ENCODE data around the gene TGFBR3. TPM values are rescaled to one million over a fixed set of nuclear protein-coding genes. Genes with fewer than 3 reads are reported as not detected.

TGFBR3 gene
- total RNA-seq, 2 experiments from 2014 or later = 31.5 to 36.6 TPM

- H3K27ac ChIP-seq (ENCODE audit: low read depth in 1 of 2, low read length in 2 of 2) = peak overlapping the region in 1 of 2 donors; percentile 21
- H3K4me3 ChIP-seq (ENCODE audit: low read length) = peak overlapping the region; percentile 72
- no peaks in the 10 kb centered on the region for H3K9me3 ChIP-seq (ENCODE audit: control insufficient read depth in 1 of 2, insufficient read depth in 1 of 2, low read length in 2 of 2)
- no peaks in the 10 kb centered on the region for H3K27me3 ChIP-seq (ENCODE audit: control insufficient read depth in 1 of 2, insufficient read depth in 2 of 2, low read length in 2 of 2)
- Mint-ChIP-seq H3K27me3 (no peaks in the 10 kb centered on the region), H3K4me3 (peak overlapping the region; percentile 96), H3K9me3 (no peaks in the 10 kb centered on the region), H3K27ac (peak overlapping the region; percentile 77), H3K4me1 (ENCODE audit: low read depth) (peaks cover 35% of the 10 kb centered on the region), H3K36me3 (ENCODE audit: low read depth) (peaks cover 10% of the 10 kb centered on the region)
- intact Hi-C loops (cut with DNase I, micrococcal nuclease) = loop anchor here (2.0 to 10.0 kb wide), 3 partner anchors 78 to 372 kb away; no protein-coding TSS in a partner anchor
- DNase-seq (peak in 9 of 14 experiments; percentile 8 to 68 (median 37)), ATAC-seq (ENCODE audit: poor library complexity) (peak; percentile 11)
- POLR2A ChIA-PET = interaction anchor here (0.9 to 3.7 kb wide), 6 partner anchors 11 to 373 kb away, joined by 3 to 21 read pairs (median 4); no protein-coding TSS in a partner anchor
- no peak for TF ChIP-seq CTCF (IDR thresholded peaks at IDR 0.05)
- CTCF ChIA-PET = interaction anchor here (0.6 to 3.2 kb wide), 7 partner anchors 11 to 372 kb away, joined by 3 to 15 read pairs (median 3); no protein-coding TSS in a partner anchor
- no peaks in the 10 kb centered on the region for H3K36me3 ChIP-seq (ENCODE audit: insufficient read depth, low read length)
- peaks cover 27% of the 10 kb centered on the region for H3K4me1 ChIP-seq (ENCODE audit: insufficient read depth, low read length)
Observed at GRCh38 chr1:91885213-91885715, 687 bp downstream of the TGFBR3 start.

GRCh38 chr1:91884459-91885212, 1.3 kb downstream of the TGFBR3 start:
- Histone ChIP-seq H3K27ac (ENCODE audit: low read depth in 1 of 2, low read length in 2 of 2) (no peak overlapping the region), H3K27me3 (ENCODE audit: control insufficient read depth in 1 of 2, insufficient read depth in 2 of 2, low read length in 2 of 2) (no peaks in the 10 kb centered on the region)
- POLR2A ChIA-PET = interaction anchor here (0.6 to 3.7 kb wide), 9 partner anchors 11 to 1194 kb away, joined by 3 to 21 read pairs (median 4); no protein-coding TSS in a partner anchor

More at GRCh38 chr1:91884459-91885212, 1.3 kb downstream of the TGFBR3 start:
- H3K4me3 Mint-ChIP-seq = peak overlapping the region; percentile 96
- ATAC-seq (ENCODE audit: poor library complexity) (peak; percentile 52), DNase-seq (peak in 12 of 14 experiments; percentile 9 to 58 (median 26))
- intact Hi-C loops (cut with DNase I, micrococcal nuclease) = loop anchor here (2.0 to 10.0 kb wide), 5 partner anchors 77 to 377 kb away; no protein-coding TSS in a partner anchor
- peaks cover 31% of the 10 kb centered on the region for H3K4me1 Mint-ChIP-seq (ENCODE audit: low read depth)
- no peaks in the 10 kb centered on the region for H3K36me3 ChIP-seq (ENCODE audit: insufficient read depth, low read length)
- CTCF ChIA-PET = interaction anchor here (1.0 to 3.2 kb wide), 7 partner anchors 11 to 381 kb away, joined by 3 to 15 read pairs (median 7); no protein-coding TSS in a partner anchor
- H3K27ac Mint-ChIP-seq = peak overlapping the region; percentile 77
- H3K4me1 ChIP-seq (ENCODE audit: insufficient read depth, low read length) = peaks cover 30% of the 10 kb centered on the region
- peaks cover 10% of the 10 kb centered on the region for H3K36me3 Mint-ChIP-seq (ENCODE audit: low read depth)
- no peaks in the 10 kb centered on the region for H3K27me3 Mint-ChIP-seq
- peak overlapping the region; percentile 72 for H3K4me3 ChIP-seq (ENCODE audit: low read length)
- no peak for TF ChIP-seq CTCF (IDR thresholded peaks at IDR 0.05)
- no peaks in the 10 kb centered on the region for H3K9me3 ChIP-seq (ENCODE audit: control insufficient read depth in 1 of 2, insufficient read depth in 1 of 2, low read length in 2 of 2)
- H3K9me3 Mint-ChIP-seq = no peaks in the 10 kb centered on the region
